ENCODE results near the gene GRIP2.
A peak's percentile ranks its signal among the peaks of the same experiment; 100 is the strongest.

Gene GRIP2

GRCh38 chr3:14561051-14561960, 21.2 kb upstream of the GRIP2 start:
- DNase-seq, result no peak

GRCh38 chr3:14560110-14560509, 20.0 kb upstream of the GRIP2 start:
- DNase-seq, result no peak

GRCh38 chr3:14558029-14558428, 17.9 kb upstream of the GRIP2 start:
- no peak for DNase-seq

- DNase-seq, result no peak
These were observed 15.7 kb upstream of the GRIP2 start for GRCh38 chr3:14555835-14556234.

- no peak for DNase-seq
These were observed 14.6 kb upstream of the GRIP2 start for GRCh38 chr3:14554715-14555114.

- DNase-seq, result no peak
These were observed 13.7 kb upstream of the GRIP2 start for GRCh38 chr3:14553871-14554270.

GRCh38 chr3:14552717-14553116, 12.6 kb upstream of the GRIP2 start:
- DNase-seq, result no peak

- no peak for DNase-seq
These were observed 12.0 kb upstream of the GRIP2 start for GRCh38 chr3:14552041-14552648.

- no peak for DNase-seq
These were observed 10.8 kb upstream of the GRIP2 start for GRCh38 chr3:14550651-14551611.

GRCh38 chr3:14550181-14550580, 10.0 kb upstream of the GRIP2 start:
- no peak for DNase-seq

GRCh38 chr3:14549256-14549919, 9.2 kb upstream of the GRIP2 start:
- no peak for DNase-seq

GRCh38 chr3:14548321-14548729, 8.2 kb upstream of the GRIP2 start:
- DNase-seq, result peak; percentile 28 to 36

- no peak for DNase-seq
These were observed 7.6 kb upstream of the GRIP2 start for GRCh38 chr3:14547693-14548092.

GRCh38 chr3:14546041-14546440, 5.9 kb upstream of the GRIP2 start:
- no peak for DNase-seq

GRCh38 chr3:14545251-14545635, 5.1 kb upstream of the GRIP2 start:
- no peak for DNase-seq

GRCh38 chr3:14544282-14545250, 4.4 kb upstream of the GRIP2 start:
- no peak for DNase-seq

GRCh38 chr3:14543446-14543845, 3.3 kb upstream of the GRIP2 start:
- DNase-seq, result no peak

- no peak for DNase-seq
These were observed 2.5 kb upstream of the GRIP2 start for GRCh38 chr3:14542656-14543055.

GRCh38 chr3:14541646-14542045, 1.5 kb upstream of the GRIP2 start:
- DNase-seq, result no peak

GRCh38 chr3:14540821-14541385, 761 bp upstream of the GRIP2 start:
- DNase-seq, result no peak

- DNase-seq, result no peak
These were observed 779 bp downstream of the GRIP2 start for GRCh38 chr3:14539384-14539741.

Measured in stimulated activated CD4-positive, alpha-beta T cell treated with anti-CD3 and anti-CD28 coated beads, Interleukin-2, amount 100 ng/mL, for 48 hours (primary cell).